NCI-H1048 (cell line): ENCODE data around the gene PSMG4.

Experiments used
- DNase-seq: peaks from one replicate; lab custom pipeline; 2025; lab: John Stamatoyannopoulos, UW

Gene PSMG4

DNA sequence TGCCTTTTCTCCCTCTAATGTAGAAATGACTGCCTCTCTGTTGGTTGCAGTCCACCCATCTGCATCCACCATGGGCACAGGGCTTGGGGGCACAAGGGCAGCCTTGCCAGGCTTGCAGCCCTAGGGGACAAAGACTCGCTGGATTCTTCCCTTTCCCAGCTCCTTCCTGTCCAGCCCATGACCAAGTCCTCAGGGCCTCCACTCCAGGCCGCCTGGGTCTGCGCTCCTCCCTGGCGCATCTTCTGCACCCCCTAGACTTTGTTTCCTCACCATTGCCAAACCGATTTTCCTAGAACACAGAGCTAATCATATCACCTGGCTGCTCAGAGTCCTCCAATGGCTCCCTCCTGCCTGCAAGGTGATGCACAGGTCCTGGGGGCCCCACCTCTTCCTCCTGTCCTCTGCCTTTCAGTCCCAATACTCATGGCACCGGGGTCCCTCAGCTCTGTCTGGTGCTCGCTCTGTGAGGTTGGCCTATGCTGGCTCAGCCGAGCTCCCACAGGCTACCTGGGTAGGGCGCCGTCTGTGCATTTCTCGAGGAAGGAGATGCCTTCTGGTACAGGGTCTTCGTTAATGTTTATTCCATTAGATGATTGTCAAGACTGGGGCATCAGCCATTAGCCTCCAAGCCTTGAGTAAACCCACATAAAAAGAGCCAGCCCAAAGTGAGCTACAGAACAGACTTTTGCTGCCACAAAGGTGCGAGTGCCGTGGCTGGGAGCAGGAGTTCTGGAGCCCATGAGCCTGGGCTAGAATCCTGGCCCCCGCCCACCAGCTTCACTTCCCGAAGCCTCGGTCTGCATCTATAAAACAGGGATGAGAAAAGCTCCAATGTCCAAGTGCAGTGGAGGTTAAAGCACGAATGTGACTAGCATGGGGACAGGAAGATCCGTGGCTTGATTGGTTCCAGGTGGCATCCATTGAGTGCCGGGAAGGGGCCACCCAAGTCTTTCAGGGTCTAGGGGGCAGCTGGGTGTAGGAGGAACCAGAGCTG, 17.7 kb downstream of the PSMG4 start:
- DNase-seq: no peak

- no peak for DNase-seq
Observed at GRCh38 chr6:3277251-3277650, 18.5 kb downstream of the PSMG4 start.

GRCh38 chr6:3277851-3278416, 19.2 kb downstream of the PSMG4 start:
- DNase-seq: no peak

DNA sequence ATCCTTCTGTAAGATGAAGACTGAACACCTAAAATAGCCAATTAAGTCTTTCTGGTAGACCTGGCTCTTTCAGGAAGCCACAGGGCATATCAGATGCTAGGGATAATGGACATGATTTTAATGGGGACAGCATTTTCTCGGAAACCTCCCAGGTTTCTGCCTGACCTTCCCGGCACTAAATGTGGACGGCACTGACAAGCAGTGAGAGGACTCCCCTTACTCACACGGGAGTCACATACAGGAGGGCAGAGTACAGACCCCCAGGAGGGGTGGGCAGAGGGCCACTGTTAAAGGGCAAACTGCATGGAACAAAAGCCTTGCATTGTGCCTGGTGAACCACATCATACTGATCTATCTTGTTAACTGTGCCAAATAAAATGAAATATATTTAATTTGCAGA, 19.9 kb downstream of the PSMG4 start:
- no peak for DNase-seq

DNA sequence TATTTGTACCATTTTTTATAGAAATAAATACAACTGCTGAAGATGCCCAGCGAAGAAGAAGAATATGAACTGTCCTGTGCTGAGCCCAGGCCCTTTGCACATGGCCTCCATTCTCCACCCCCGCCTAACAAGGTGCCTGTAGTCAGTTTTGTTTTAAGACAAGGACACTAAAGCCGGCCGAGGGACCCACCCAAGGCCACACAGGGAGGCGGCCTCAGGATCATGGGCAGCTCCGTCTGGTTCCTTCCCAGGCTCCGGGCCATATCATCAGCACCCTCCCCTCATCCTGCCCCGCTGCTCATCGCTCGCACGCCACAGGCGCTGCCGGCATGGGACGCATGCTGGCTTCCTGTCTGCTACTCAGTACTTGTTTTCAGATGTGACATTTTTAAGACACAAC, 21.3 kb downstream of the PSMG4 start:
- DNase-seq: no peak

DNA sequence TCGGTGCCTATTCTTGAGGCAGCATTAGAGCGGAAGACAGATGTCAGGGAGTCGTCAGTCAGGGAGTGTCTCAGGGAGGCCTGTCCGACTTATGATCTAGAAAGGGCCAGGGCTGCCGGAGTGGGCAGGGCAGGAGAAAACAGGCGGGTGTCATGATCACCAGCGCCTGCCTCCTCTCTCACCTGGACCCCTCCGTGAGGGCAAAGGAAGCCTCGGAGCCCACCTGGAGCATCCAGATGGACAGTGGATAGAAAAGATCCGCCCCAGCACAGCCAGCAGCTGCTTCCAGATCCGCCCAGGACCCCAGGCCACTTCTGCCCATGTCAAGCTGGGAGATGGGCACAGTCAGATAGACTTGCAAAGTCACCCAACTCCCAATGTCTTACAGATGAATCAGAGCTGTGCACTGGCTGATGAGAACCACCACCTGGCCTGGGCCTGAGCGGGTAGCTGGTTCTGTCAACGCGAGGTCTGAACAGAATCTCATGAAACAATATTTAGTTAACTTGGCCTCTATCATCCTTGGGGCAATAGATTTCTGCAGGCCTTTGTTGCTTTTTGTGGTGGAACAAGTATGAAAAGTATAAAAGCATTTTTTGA, 22.2 kb downstream of the PSMG4 start:
- DNase-seq: no peak

DNA sequence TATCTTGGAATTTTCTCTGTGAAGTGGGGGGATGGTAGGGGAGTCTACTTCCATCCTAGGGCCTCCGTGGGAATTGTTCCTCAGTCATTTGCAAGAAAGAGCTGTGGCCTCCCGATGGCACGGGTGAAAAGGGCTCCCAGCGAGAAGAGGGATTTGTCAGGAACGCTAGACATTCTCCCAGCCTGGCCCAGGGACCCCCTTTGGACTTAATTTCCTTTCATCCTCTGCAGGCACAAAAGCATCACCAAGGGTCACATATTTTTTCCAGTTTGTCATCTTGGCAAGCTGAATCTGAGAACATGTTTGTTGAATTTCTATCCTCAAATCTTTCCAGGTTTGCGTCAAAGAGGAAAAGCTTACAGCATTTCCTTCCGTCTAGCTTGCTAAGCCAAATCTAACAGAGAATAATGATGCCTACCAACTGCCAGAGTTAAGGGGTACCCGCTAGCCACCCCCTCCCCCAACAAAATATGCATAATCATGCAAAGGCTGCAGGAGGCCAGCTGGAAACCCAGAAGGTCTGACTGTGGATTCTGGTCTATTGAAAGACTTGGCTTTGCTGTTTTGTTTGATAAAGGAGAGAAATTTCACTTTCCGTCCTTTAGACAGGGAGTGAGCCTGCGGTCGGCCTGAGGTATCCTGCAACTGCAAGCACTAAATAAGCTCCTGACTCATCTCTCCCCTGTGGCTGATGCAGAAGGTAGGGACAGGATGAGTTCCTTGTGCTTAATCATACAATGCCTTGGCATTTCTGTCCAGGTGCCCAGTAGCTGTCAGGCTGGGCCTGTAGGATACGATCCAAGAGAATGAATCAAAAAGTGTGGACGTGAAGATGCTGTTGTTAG, 23.1 kb downstream of the PSMG4 start:
- DNase-seq: no peak

DNA sequence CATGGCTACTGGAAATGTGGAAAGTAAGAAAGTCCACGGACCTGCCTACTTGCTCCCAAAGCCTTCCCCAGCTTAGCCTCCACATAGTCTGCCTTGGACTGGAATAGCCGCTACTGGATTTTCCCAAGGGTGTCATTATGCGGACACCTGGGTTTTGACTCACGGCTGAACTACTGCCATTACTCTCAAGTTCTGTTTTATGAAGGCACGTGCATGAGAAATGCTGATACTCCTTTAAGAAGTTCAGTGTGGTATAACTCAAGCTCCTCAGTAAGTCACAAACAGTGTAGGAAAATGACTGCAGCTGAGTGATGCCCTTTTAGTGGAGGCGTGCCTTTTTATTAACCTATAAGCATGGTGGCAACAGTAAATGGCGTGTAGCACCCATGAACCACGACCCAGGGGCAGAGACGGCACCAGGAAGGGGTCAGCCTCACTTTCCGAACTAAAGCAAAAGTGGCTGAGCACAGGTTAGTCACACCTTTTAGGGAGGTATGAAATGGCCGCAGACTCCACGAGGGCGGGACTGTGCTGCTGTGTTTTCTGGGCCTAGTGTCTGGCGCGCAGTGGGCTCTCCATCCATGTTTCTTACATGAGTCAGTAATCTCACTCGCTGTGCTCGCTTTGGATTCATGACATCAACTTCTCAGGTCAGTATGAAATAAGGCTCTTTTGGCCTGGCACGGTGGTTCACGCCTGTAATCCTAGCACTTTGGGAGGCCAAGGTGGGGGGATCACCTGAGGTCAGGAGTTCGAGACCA, 23.9 kb downstream of the PSMG4 start:
- DNase-seq: no peak

DNA sequence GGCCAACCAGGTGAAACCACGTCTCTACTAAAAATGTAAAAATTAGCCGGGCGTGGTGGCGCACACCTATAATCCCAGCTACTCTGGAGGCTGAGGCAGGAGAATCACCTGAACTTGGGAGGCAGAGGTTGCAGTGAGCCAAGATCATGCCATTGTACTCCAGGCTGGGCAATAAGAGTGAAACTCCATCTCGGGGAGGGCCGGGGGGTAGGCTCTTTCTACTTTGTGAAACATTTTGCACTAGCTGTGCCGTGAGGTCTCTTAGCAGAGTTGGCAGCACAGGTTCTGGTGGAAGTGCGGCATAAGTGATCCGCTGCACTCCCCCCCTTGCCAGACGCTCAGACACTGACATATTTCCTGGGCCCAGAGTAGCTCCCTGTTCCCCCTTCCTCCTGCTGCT, 24.5 kb downstream of the PSMG4 start:
- DNase-seq: no peak

- no peak for DNase-seq
Observed at GRCh38 chr6:3283641-3284435, 25.1 kb downstream of the PSMG4 start.

DNA sequence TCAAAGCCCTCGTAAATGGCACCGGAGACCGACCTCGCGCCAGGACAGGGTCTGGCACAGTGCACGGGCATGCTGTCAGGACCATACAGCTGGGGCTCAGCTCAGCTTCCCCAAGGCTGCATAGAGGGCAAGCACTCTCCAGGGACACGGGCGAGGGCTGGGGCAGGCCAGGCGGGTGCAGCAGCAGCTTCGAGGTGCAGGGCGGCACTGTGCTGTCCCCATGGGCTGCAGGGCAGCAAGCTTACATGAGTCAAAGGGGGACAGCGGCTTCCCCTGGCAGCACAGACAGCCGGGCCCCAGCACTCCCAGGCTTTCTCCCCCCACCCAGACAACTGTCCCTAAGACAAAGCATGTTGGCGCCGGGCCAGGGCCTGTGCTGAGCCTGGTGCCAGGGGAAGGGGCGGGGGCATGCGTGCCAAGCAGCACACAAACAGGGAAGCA, 25.7 kb downstream of the PSMG4 start:
- no peak for DNase-seq

DNA sequence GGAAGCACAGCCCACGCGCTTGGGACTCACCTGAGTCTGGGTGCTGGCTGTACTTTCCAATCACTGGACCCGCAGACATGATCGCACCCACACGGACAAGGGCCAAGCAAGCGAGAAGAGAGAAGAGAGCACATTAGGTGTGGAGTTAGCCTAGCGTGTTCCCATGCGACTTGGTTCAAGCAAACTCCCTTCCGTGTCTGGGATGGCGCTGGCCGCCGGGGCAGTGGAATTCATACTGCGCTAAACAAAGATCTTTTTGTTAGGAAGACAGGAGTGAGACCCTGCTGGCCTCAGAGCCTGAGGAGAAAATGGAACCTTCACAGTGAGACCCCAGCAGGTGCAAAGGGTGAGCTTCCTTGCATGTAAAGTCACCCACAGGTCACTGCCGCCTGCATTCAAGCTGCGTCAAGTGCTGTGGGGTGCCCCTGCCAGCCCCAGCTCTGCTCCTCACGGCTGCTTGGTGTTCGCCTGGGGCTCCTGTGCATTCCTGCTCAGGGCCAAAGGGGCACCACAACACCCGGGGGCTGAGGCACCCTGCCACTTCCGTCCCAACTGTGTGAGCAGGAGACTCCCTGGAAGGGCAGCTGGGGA, 26.4 kb downstream of the PSMG4 start:
- no peak for DNase-seq

GRCh38 chr6:3285732-3286131, 27.0 kb downstream of the PSMG4 start:
- DNase-seq: no peak

GRCh38 chr6:3286641-3287171, 28.0 kb downstream of the PSMG4 start:
- DNase-seq: no peak

GRCh38 chr6:3287308-3287707, 28.6 kb downstream of the PSMG4 start:
- no peak for DNase-seq

GRCh38 chr6:3287976-3288707, 29.4 kb downstream of the PSMG4 start:
- DNase-seq: no peak

- DNase-seq: no peak
Observed at GRCh38 chr6:3288711-3289663, 30.2 kb downstream of the PSMG4 start.

DNA sequence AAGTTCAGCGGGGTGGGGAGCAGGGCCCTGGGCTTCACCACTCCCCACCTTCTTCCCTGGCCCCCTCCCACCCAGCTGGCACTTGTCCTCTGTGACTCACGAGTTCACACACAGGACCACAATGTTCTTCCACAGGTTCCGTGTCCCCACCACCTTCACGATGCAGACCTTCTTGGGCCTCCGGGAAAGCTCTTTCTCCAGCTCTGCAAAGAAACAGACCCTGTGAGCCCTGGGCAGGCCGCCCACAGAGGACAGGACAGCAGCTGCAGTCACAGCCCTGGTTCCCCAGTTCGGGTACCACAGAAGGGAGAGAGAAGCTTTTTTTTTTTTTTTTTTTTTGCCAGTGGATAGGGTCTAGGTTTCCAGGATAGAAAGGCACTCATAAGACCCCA, 30.9 kb downstream of the PSMG4 start:
- no peak for DNase-seq
